CD4-positive, alpha-beta T cell treated with Interleukin-6 at 100 ng/mL for 8 hours (primary cell): ENCODE data around the gene MAD2L1.
A peak's percentile ranks its signal among the peaks of the same experiment; 100 is the strongest.

Experiments
- DNase-seq: peaks from one replicate; pipeline ENCODE4 v3.0.0-alpha.2; 2020; ENCODE audit warnings: mixed read lengths, low spot score

The MAD2L1 gene

DNA sequence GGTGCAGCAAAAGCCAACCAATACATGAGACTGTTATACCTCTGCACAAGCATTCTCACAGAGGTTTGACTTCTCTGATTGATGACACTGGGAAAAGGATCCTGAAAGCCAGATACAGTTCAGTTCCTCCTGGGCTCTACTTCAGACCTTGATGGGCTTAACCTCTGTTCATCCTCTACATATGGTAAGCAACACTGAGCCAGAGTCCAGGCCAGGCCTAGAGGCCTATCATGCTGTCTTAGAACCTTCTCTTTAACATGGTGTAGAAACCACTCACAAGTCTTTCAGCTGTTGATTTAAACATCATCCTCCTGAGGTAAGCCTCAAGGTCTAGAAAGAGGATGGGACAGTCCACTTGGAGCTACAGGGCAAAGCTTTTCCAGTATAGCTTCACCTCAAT is 9.2 kb downstream of the MAD2L1 start:
- no peak for DNase-seq

GRCh38 chr4:120056246-120056645 is 10.4 kb downstream of the MAD2L1 start:
- DNase-seq: no peak

- no peak for DNase-seq
Observed at GRCh38 chr4:120055795-120056194, 10.9 kb downstream of the MAD2L1 start.

- DNase-seq: no peak
Observed at GRCh38 chr4:120055162-120055561, 11.5 kb downstream of the MAD2L1 start.

- DNase-seq: no peak
Observed at GRCh38 chr4:120053911-120054310, 12.7 kb downstream of the MAD2L1 start.

DNA sequence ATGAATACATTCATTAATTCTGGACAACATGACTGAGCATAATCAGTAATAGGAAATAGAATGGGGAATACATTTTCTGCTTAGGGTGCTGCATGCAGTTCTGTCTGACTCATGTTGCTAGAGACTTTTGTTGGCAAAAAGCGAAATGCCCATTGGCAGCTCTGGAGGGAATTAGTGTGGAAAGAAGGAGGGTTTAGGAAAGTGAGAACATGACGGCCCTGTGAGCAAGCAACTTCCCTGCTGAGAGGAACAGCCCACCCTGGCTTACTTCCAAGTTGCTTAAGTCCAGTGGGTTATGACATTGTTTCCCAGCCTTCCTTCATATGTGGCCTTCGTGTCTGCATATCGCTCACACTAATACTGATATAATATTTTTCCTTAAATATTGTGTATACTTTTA is 13.8 kb downstream of the MAD2L1 start:
- DNase-seq: no peak

GRCh38 chr4:120051253-120051652 is 15.4 kb downstream of the MAD2L1 start:
- no peak for DNase-seq

GRCh38 chr4:120049732-120050494 is 16.7 kb downstream of the MAD2L1 start:
- peak; percentile 62 for DNase-seq

- DNase-seq: no peak
Observed at GRCh38 chr4:120043828-120044227, 22.8 kb downstream of the MAD2L1 start.

GRCh38 chr4:120037411-120037810 is 29.2 kb downstream of the MAD2L1 start:
- no peak for DNase-seq

GRCh38 chr4:120034913-120035312 is 31.7 kb downstream of the MAD2L1 start:
- DNase-seq: no peak

- DNase-seq: no peak
Observed at GRCh38 chr4:120026853-120027252, 39.8 kb downstream of the MAD2L1 start.

DNA sequence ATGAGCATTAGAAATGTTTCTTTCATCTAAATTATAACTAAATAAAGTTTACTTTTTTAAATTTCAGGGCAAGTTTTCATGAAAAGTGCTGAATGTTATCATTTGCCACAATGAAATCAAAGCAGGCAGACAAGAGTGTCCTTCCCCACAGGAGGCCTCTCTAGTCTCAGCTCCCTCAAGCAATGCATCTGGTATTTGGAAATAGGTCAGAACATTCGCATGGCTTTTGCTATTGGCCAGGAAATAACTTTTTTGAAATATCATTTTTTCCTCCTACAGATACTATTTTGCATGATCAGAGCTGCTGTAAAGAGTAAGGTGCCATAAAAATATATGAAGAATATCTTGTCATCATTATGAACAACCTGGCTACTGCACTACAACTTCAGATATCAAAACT is 41.1 kb downstream of the MAD2L1 start:
- no peak for DNase-seq

- DNase-seq: no peak
Observed at GRCh38 chr4:120018786-120019185, 47.9 kb downstream of the MAD2L1 start.

- no peak for DNase-seq
Observed at GRCh38 chr4:120017939-120018692, 48.5 kb downstream of the MAD2L1 start.

DNA sequence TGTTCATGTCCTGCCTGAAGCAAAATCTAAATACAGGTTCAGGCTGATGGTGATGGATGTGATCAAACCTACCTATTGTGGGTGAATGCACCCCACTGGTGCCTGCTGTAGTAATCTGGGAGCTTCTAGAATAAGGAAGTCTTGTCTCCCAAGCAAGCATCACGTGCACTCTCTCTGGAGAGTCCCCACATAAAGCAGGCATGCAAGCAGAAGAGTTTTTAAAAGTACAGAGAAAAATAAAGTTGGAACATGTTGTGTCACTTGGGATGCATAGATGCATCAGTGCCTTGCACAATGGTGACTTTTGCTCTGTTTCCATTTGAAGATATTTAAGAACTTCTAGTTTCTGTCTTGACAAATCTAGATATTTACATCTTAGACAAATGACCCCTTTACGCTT is 54.9 kb downstream of the MAD2L1 start:
- DNase-seq: no peak

DNA sequence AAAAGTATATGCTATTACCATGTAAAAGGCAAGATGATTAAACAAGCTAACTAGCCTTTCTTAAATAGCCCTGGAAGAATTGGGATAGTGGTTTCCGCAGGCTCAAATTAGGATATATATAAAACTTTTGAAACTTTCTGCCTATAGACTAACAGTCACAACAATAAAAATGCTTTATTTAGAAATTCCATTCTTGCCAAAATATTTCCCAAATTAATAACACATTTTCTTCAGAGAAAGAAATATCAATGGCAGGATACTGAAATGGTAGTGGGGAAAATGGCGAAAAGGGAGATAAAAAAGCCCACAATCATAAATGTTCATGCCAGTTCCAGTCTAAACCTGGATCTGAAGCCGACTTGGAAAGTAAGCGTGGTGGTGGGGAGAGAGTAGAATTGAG is 56.0 kb downstream of the MAD2L1 start:
- DNase-seq: no peak

GRCh38 chr4:120009731-120010130 is 56.9 kb downstream of the MAD2L1 start:
- DNase-seq: no peak

- no peak for DNase-seq
Observed at GRCh38 chr4:120008957-120009356, 57.7 kb downstream of the MAD2L1 start.

- no peak for DNase-seq
Observed at GRCh38 chr4:120007896-120008436, 58.7 kb downstream of the MAD2L1 start.

- DNase-seq: no peak
Observed at GRCh38 chr4:120007191-120007871, 59.3 kb downstream of the MAD2L1 start.
